ENCODE data around the gene RERGL. TPM values are rescaled to one million over a fixed set of nuclear protein-coding genes. Genes with fewer than 3 reads are reported as not detected.

The RERGL gene
- total RNA-seq, 1 experiment from 2014 or later: not detected

GRCh38 chr12:18057051-18057450, 32.9 kb downstream of the RERGL start:
- Histone ChIP-seq H3K79me2 (ENCODE audit: insufficient read depth, low read length) (no peaks in the 10 kb centered on the region), H3K79me1 (ENCODE audit: insufficient read depth, low read depth, low read length, poor library complexity, severe bottlenecking) (no peaks in the 10 kb centered on the region), H3K14ac (ENCODE audit: insufficient read depth, low read length) (no peak overlapping the region), H3K4me2 (ENCODE audit: insufficient read depth, insufficient read length, low read length) (no peak overlapping the region), H3K56ac (ENCODE audit: insufficient read length, low read depth, low read length) (no peak overlapping the region), H2BK120ac (ENCODE audit: low read depth, low read length, poor library complexity, severe bottlenecking) (no peak overlapping the region), H3K4ac (ENCODE audit: low read depth, low read length) (no peak overlapping the region), H3K23ac (ENCODE audit: insufficient read length, low read depth, low read length) (no peak overlapping the region), H4K8ac (replicated peaks; ENCODE audit: insufficient read length, low read depth, low read length) (no peak overlapping the region), H3T11ph (ENCODE audit: low read length) (no peak overlapping the region), H3K18ac (ENCODE audit: insufficient read length, low read depth, low read length) (no peak overlapping the region), H3K23me2 (ENCODE audit: insufficient read length, low read depth, low read length, poor library complexity, severe bottlenecking) (no peaks in the 10 kb centered on the region), H4K5ac (ENCODE audit: insufficient read length, low read depth, low read length) (no peak overlapping the region), H2AFZ (ENCODE audit: low read length) (no peak overlapping the region), H3K9me3 (ENCODE audit: control insufficient read depth, low read depth, low read length) (no peaks in the 10 kb centered on the region), H3K4me1 (ENCODE audit: insufficient read depth, low read length) (no peaks in the 10 kb centered on the region), H2BK12ac (ENCODE audit: insufficient read length, low read depth, low read length) (no peak overlapping the region), H4K20me1 (ENCODE audit: control insufficient read depth, insufficient read depth, insufficient read length) (no peaks in the 10 kb centered on the region), H2AK5ac (ENCODE audit: insufficient read length, low read length) (no peak overlapping the region), H3K9ac (ENCODE audit: extremely low read depth, insufficient read length, low read length) (no peak overlapping the region), H4K91ac (ENCODE audit: insufficient read length, low read depth, low read length) (no peak overlapping the region), H3K27ac (ENCODE audit: insufficient read length, low read depth, low read length) (no peak overlapping the region), H2BK20ac (ENCODE audit: low read depth, low read length, poor library complexity, severe bottlenecking) (no peak overlapping the region), H2BK15ac (ENCODE audit: low read depth, low read length) (no peak overlapping the region), H2BK5ac (ENCODE audit: insufficient read length, low read length) (no peak overlapping the region), H3K27me3 (ENCODE audit: insufficient read depth, low read length) (no peaks in the 10 kb centered on the region)
- TF ChIP-seq CTCF (conservative IDR thresholded peaks at IDR 0.05): no peak
- no CpG with 5 or more reads among the region's 1 CpG for WGBS (ENCODE audit: extremely low coverage, insufficient read length, low lambda C conversion rate)
- DNase-seq: no peak
- 0 out of 7 replicates have a peak overlapping the region, but pooled peaks of 1 of the 3 experiments have one; percentile 15 for H3K27ac Mint-ChIP-seq
- no peaks in the 10 kb centered on the region for H3K27me3 Mint-ChIP-seq (ENCODE audit: low read depth)
- H3K9me3 Mint-ChIP-seq: peaks cover 18 to 22% of the 10 kb centered on the region in 2 experiments
- peaks cover 7 to 31% (median 7%) of the 10 kb centered on the region in 3 experiments; a peak in 5 of 7 replicates for H3K36me3 Mint-ChIP-seq (ENCODE audit: insufficient read depth in 1 of 3, low read depth in 3 of 3)
- no peaks in the 10 kb centered on the region for H3K4me1 Mint-ChIP-seq
- no peak overlapping the region for H3K4me3 Mint-ChIP-seq

Data from H9 (cell line).